ENCODE data around the gene GPR156. TPM values are rescaled to one million over a fixed set of nuclear protein-coding genes. Genes with fewer than 3 reads are reported as not detected.

GPR156 gene
- total and polyA plus RNA-seq, 2 donors from 2014 or later, result 0.17 to 0.50 TPM

- TF ChIP-seq CTCF (IDR thresholded peaks at IDR 0.05; ENCODE audit: borderline replicate concordance, extremely low read depth, insufficient read depth), result no peak
- H3K27ac ChIP-seq (ENCODE audit: low read depth in 2 of 2, low read length in 2 of 2), result no peak overlapping the region
- H3K4me3 ChIP-seq (ENCODE audit: low read length in 3 of 3), result no peak overlapping the region
- FAIRE-seq (no peak), DNase-seq (peak in 1 of 5 donors; percentile 70)
- H3K36me3 ChIP-seq (ENCODE audit: control insufficient read depth in 2 of 3, insufficient read depth in 3 of 3, low read length in 3 of 3), result no peaks in the 10 kb centered on the region
- H3K4me1 ChIP-seq (ENCODE audit: control insufficient read depth in 2 of 3, insufficient read depth in 2 of 3, low read depth in 1 of 3, low read length in 3 of 3), result peaks cover 0 to 5% (median 0%) of the 10 kb centered on the region in 3 donors
- no peaks in the 10 kb centered on the region for H3K27me3 ChIP-seq (ENCODE audit: control insufficient read depth, insufficient read depth, low read length)
- H3K9ac ChIP-seq (ENCODE audit: low read length in 3 of 3), result no peak overlapping the region
- intact Hi-C loops (cut with DNase I), result no loop called here
- H3K9me3 ChIP-seq (ENCODE audit: control insufficient read depth in 2 of 3, insufficient read depth in 1 of 3, low read length in 3 of 3), result no peaks in the 10 kb centered on the region
These were observed 21.8 kb upstream of the GPR156 start for GRCh38 chr3:120306519-120307455.

- FAIRE-seq, result no peak
- no peaks in the 10 kb centered on the region for H3K9me3 ChIP-seq (ENCODE audit: control insufficient read depth in 2 of 3, insufficient read depth in 1 of 3, low read length in 3 of 3)
- peaks cover 0 to 5% (median 0%) of the 10 kb centered on the region in 3 donors for H3K4me1 ChIP-seq (ENCODE audit: control insufficient read depth in 2 of 3, insufficient read depth in 2 of 3, low read depth in 1 of 3, low read length in 3 of 3)
- no peak overlapping the region for H3K27ac ChIP-seq (ENCODE audit: low read depth in 2 of 2, low read length in 2 of 2)
- H3K36me3 ChIP-seq (ENCODE audit: control insufficient read depth in 2 of 3, insufficient read depth in 3 of 3, low read length in 3 of 3), result no peaks in the 10 kb centered on the region
- H3K4me3 ChIP-seq (ENCODE audit: low read length in 3 of 3), result no peak overlapping the region
- peak in 3 of 5 donors; percentile 49 to 91 (median 87) for DNase-seq
- H3K9ac ChIP-seq (ENCODE audit: low read length in 3 of 3), result no peak overlapping the region
- intact Hi-C loops (cut with DNase I), result no loop called here
- no peaks in the 10 kb centered on the region for H3K27me3 ChIP-seq (ENCODE audit: control insufficient read depth, insufficient read depth, low read length)
- TF ChIP-seq CTCF (IDR thresholded peaks at IDR 0.05; ENCODE audit: borderline replicate concordance, extremely low read depth, insufficient read depth), result no peak
These were observed 19.6 kb upstream of the GPR156 start for GRCh38 chr3:120304616-120305015.

- intact Hi-C loops (cut with DNase I), result no loop called here
- H3K27ac ChIP-seq (ENCODE audit: low read depth in 2 of 2, low read length in 2 of 2), result no peak overlapping the region
- no peak for TF ChIP-seq CTCF (IDR thresholded peaks at IDR 0.05; ENCODE audit: borderline replicate concordance, extremely low read depth, insufficient read depth)
- DNase-seq (no peak), FAIRE-seq (no peak)
- H3K27me3 ChIP-seq (ENCODE audit: control insufficient read depth, insufficient read depth, low read length), result no peaks in the 10 kb centered on the region
- H3K4me3 ChIP-seq (ENCODE audit: low read length in 3 of 3), result no peak overlapping the region
- no peaks in the 10 kb centered on the region for H3K36me3 ChIP-seq (ENCODE audit: control insufficient read depth in 2 of 3, insufficient read depth in 3 of 3, low read length in 3 of 3)
- H3K4me1 ChIP-seq (ENCODE audit: control insufficient read depth in 2 of 3, insufficient read depth in 2 of 3, low read depth in 1 of 3, low read length in 3 of 3), result peaks cover 0 to 5% (median 0%) of the 10 kb centered on the region in 3 donors
- no peak overlapping the region for H3K9ac ChIP-seq (ENCODE audit: low read length in 3 of 3)
- no peaks in the 10 kb centered on the region for H3K9me3 ChIP-seq (ENCODE audit: control insufficient read depth in 2 of 3, insufficient read depth in 1 of 3, low read length in 3 of 3)
These were observed 17.3 kb upstream of the GPR156 start for GRCh38 chr3:120302361-120302760.

All from kidney (tissue), 14 donors.